NCI-H2171 (cell line): ENCODE results near the gene RBMS1.

Source experiments
- DNase-seq: peaks from one replicate; lab custom pipeline; 2025; lab: John Stamatoyannopoulos, UW

Gene RBMS1

GRCh38 chr2:160301420-160301819 is 192.2 kb downstream of the RBMS1 start:
- no peak for DNase-seq

- no peak for DNase-seq
Observed at GRCh38 chr2:160300203-160300602, 193.4 kb downstream of the RBMS1 start.

GRCh38 chr2:160299540-160299939 is 194.1 kb downstream of the RBMS1 start:
- DNase-seq: no peak

- DNase-seq: no peak
Observed at GRCh38 chr2:160298960-160299359, 194.6 kb downstream of the RBMS1 start.

GRCh38 chr2:160295519-160296207 is 197.9 kb downstream of the RBMS1 start:
- DNase-seq: no peak

GRCh38 chr2:160294889-160295288 is 198.7 kb downstream of the RBMS1 start:
- no peak for DNase-seq

- no peak for DNase-seq
Observed at GRCh38 chr2:160294339-160294803, 199.2 kb downstream of the RBMS1 start.

GRCh38 chr2:160293391-160294091 is 200.1 kb downstream of the RBMS1 start:
- no peak for DNase-seq

- no peak for DNase-seq
Observed at GRCh38 chr2:160292225-160292624, 201.4 kb downstream of the RBMS1 start.

- DNase-seq: no peak
Observed at GRCh38 chr2:160291382-160291781, 202.2 kb downstream of the RBMS1 start.

GRCh38 chr2:160290598-160290997 is 203.0 kb downstream of the RBMS1 start:
- no peak for DNase-seq

GRCh38 chr2:160289831-160290230 is 203.8 kb downstream of the RBMS1 start:
- DNase-seq: no peak

- DNase-seq: no peak
Observed at GRCh38 chr2:160289126-160289525, 204.5 kb downstream of the RBMS1 start.

- DNase-seq: no peak
Observed at GRCh38 chr2:160288324-160288723, 205.3 kb downstream of the RBMS1 start.

GRCh38 chr2:160287476-160287875 is 206.1 kb downstream of the RBMS1 start:
- DNase-seq: no peak

GRCh38 chr2:160286551-160286950 is 207.1 kb downstream of the RBMS1 start:
- no peak for DNase-seq

- no peak for DNase-seq
Observed at GRCh38 chr2:160283675-160284074, 209.9 kb downstream of the RBMS1 start.

- no peak for DNase-seq
Observed at GRCh38 chr2:160282063-160282580, 211.5 kb downstream of the RBMS1 start.

- no peak for DNase-seq
Observed at GRCh38 chr2:160281213-160281612, 212.4 kb downstream of the RBMS1 start.

GRCh38 chr2:160279813-160280465 is 213.7 kb downstream of the RBMS1 start:
- no peak for DNase-seq

GRCh38 chr2:160278879-160279177 is 214.8 kb downstream of the RBMS1 start:
- no peak for DNase-seq

- no peak for DNase-seq
Observed at GRCh38 chr2:160278101-160278878, 215.3 kb downstream of the RBMS1 start.
